Endothelial cell of umbilical vein (primary cell): ENCODE results near the gene MAP7D2. TPM values are rescaled to one million over a fixed set of nuclear protein-coding genes. Genes with fewer than 3 reads are reported as not detected.

ENCODE experiments used
- BruUV-seq: library from RNA; stranded (reverse); fragments of 400-500 nt; replicated peaks from 2 replicates; lab custom pipeline; 2021; lab: Mats Ljungman, UMichigan
- CTCF ChIA-PET: fragments of 300-600, 350-600 bp; sonication (Branson Sonifier 250); formaldehyde crosslinking; loops from one replicate; lab custom pipeline; 2021; ENCODE audit warnings: antibody characterized with exemption, inconsistent platforms; lab: Charles Lee
- POLR2A ChIA-PET: fragments of 300-600, 350-600 bp; sonication (Branson Sonifier 250); formaldehyde crosslinking; loops from one replicate; lab custom pipeline; 2021; ENCODE audit warnings: antibody characterized with exemption, inconsistent platforms; lab: Charles Lee
- DNase-seq: peaks from one replicate; pipeline ENCODE4 v3.0.0-alpha.2; 2011; ENCODE audit warnings: low read depth, low spot score
- FAIRE-seq: peaks from 2 replicates; lab custom pipeline; 2011; peaks lifted over from hg19 to GRCh38; lab: Jason Lieb, UNC
- H2AFZ ChIP-seq: 2 replicates; pipeline ENCODE4 v1.6.0; 2012; ENCODE audit warnings: low read depth, low read length, control low read depth, inconsistent platforms
- H3K27ac ChIP-seq: 2 replicates; pipeline ENCODE4 v1.5.1; 2011; ENCODE audit warnings: low read depth, mild to moderate bottlenecking, control low read depth, low read length, moderate library complexity; ENCODE audit not compliant: insufficient read depth
- H3K27me3 ChIP-seq, 2 experiments: 2 replicates each; pipeline versions ENCODE4 v1.6.0 to v1.6.1; 2011; ENCODE audit warnings: low read length in 2 of 2, mixed read lengths in 1 of 2; ENCODE audit not compliant: control insufficient read depth in 2 of 2, insufficient read depth in 2 of 2
- H3K36me3 ChIP-seq, 2 experiments: 2 replicates in 1 of 2; 3 replicates in 1 of 2; pipeline ENCODE4 v1.5.1; 2011; ENCODE audit warnings: low read length in 2 of 2, mild to moderate bottlenecking in 1 of 2, moderate library complexity in 1 of 2; ENCODE audit not compliant: control insufficient read depth in 2 of 2, insufficient read depth in 2 of 2; ENCODE audit errors: extremely low read depth in 1 of 2
- H3K4me1 ChIP-seq: 3 replicates; pipeline ENCODE4 v1.5.1; 2011; ENCODE audit warnings: mild to moderate bottlenecking, low read length; ENCODE audit not compliant: control insufficient read depth, insufficient read depth; ENCODE audit errors: extremely low read depth
- H3K4me2 ChIP-seq: 2 replicates; pipeline ENCODE4 v1.6.1; 2011; ENCODE audit warnings: low read length, control low read depth, mixed read lengths; ENCODE audit not compliant: insufficient read depth
- H3K4me3 ChIP-seq, 3 experiments: fragments of 200-600 bp in 1 of 3; sonication (generic), shearing (Covaris generic) in 1 of 3; replicated peaks in 1 of 3; 2 replicates each; pipeline ENCODE4 v1.5.1; 2011 to 2016; ENCODE audit warnings: control low read depth in 3 of 3, low read length in 3 of 3, mild to moderate bottlenecking in 2 of 3, inconsistent platforms in 1 of 3, low read depth in 1 of 3, moderate library complexity in 1 of 3; ENCODE audit not compliant: insufficient read depth in 1 of 3
- H3K79me2 ChIP-seq: 2 replicates; pipeline ENCODE4 v1.6.0; 2012; ENCODE audit warnings: low read length, inconsistent platforms; ENCODE audit not compliant: control insufficient read depth, insufficient read depth
- H3K9ac ChIP-seq: replicated peaks from 2 replicates; pipeline ENCODE3; 2011; ENCODE audit warnings: low read length, control low read depth; ENCODE audit not compliant: insufficient read depth; ENCODE audit errors: extremely low read depth
- H3K9me1 ChIP-seq: replicated peaks from 3 replicates; pipeline ENCODE4 v1.6.0; 2011; ENCODE audit warnings: mild to moderate bottlenecking, low read length; ENCODE audit not compliant: control insufficient read depth, insufficient read depth; ENCODE audit errors: extremely low read depth
- H3K9me3 ChIP-seq: replicated peaks from 2 replicates; pipeline ENCODE4 v1.5.1; 2012; ENCODE audit warnings: low read length, inconsistent platforms; ENCODE audit not compliant: control insufficient read depth, insufficient read depth
- H4K20me1 ChIP-seq: replicated peaks from 2 replicates; pipeline ENCODE3; 2011; ENCODE audit warnings: mild to moderate bottlenecking, low read length; ENCODE audit not compliant: control insufficient read depth, insufficient read depth; ENCODE audit errors: extremely low read depth
- CTCF ChIP-seq, 2 donors: IDR thresholded peaks; 1 replicate in 1 of 2; 2 replicates in 1 of 2; pipeline ENCODE4 v1.5.1; 2011; ENCODE audit warnings: low read length in 2 of 2, mild to moderate bottlenecking in 2 of 2, moderate library complexity in 2 of 2, control low read depth in 1 of 2, inconsistent platforms in 1 of 2, low read depth in 1 of 2; ENCODE audit not compliant: insufficient read depth in 1 of 2; ENCODE audit errors: extremely low read depth in 1 of 2
- EZH2 ChIP-seq: IDR thresholded peaks from 2 replicates; pipeline ENCODE4 v1.6.1; 2012; ENCODE audit warnings: borderline replicate concordance, low read depth, mild to moderate bottlenecking, moderate library complexity, low read length, inconsistent platforms; ENCODE audit not compliant: severe bottlenecking
- FOS ChIP-seq: IDR thresholded peaks from 2 replicates; pipeline ENCODE4 v1.6.1; 2011; ENCODE audit warnings: mild to moderate bottlenecking, low read length, moderate library complexity, borderline replicate concordance; ENCODE audit not compliant: insufficient read depth
- GATA2 ChIP-seq: IDR thresholded peaks from 2 replicates; pipeline ENCODE4 v1.7.0; 2011; ENCODE audit warnings: low read depth, mild to moderate bottlenecking, moderate library complexity, mixed read lengths, low read length; ENCODE audit not compliant: insufficient read length, insufficient read depth
- JUN ChIP-seq: IDR thresholded peaks from 2 replicates; pipeline ENCODE4 v1.6.1; 2011; ENCODE audit warnings: borderline replicate concordance, low read depth; ENCODE audit not compliant: insufficient read length, insufficient read depth
- MAX ChIP-seq: IDR thresholded peaks from 2 replicates; pipeline ENCODE4 v1.6.1; 2011; ENCODE audit not compliant: insufficient read depth, insufficient read length
- MYC ChIP-seq: IDR thresholded peaks from one replicate; pipeline ENCODE4 v1.6.1; 2011; ENCODE audit warnings: mild to moderate bottlenecking, low read depth, low read length
- POLR2A ChIP-seq: IDR thresholded peaks from 2 replicates; pipeline ENCODE4 v1.6.1; 2012; ENCODE audit warnings: low read depth, mild to moderate bottlenecking, control low read depth, low read length
- POLR2AphosphoS5 ChIP-seq: IDR thresholded peaks from 2 replicates; pipeline ENCODE4 v1.6.1; 2012; ENCODE audit warnings: low read depth, mild to moderate bottlenecking, control low read depth, low read length, moderate library complexity; ENCODE audit not compliant: insufficient read depth
- dilution Hi-C: fragments of 300-500 bp; cut with MboI; formaldehyde crosslinking; loops from one replicate; pipeline ENCODE4 v1.15.0; 2019; ENCODE audit warnings: low sequenced_read_pairs; ENCODE audit not compliant: extremely low pct_ligation_motif_present
- intact Hi-C: fragments of 100-400 bp; cut with micrococcal nuclease; formaldehyde crosslinking; loops from one replicate; pipeline ENCODE4 v1.10.0; 2022
- polyA plus RNA-seq, 4 experiments: library from polyadenylated mRNA; depleted of rRNA in 3 of 4; stranded (reverse) in 3 of 4; unstranded in 1 of 4; fragments of >200 nt; gene quantifications; 2 replicates each; pipeline versions ENCODE4 v1.2.1 to v1.2.3, GENCODE V29; 2011 to 2012; ENCODE audit warnings: missing spikeins in 1 of 4
- total RNA-seq: library from RNA; stranded (reverse); gene quantifications from 2 replicates; pipeline ENCODE4 v1.2.3, GENCODE V29; 2021

MAP7D2 gene
- total and polyA plus RNA-seq, 2 donors (not counting 3 experiments of a cell fraction or from before 2014, with no cell fraction given) = 0.08 to 0.15 TPM

- H3K4me2 ChIP-seq = no peak overlapping the region
- no peak overlapping the region for H3K9ac ChIP-seq
- CTCF ChIA-PET = no interaction called here
- DNase-seq (no peak), FAIRE-seq (no peak)
- H3K9me3 ChIP-seq = no peaks in the 10 kb centered on the region
- intact Hi-C loops = no loop called here
- H3K27ac ChIP-seq = no peak overlapping the region
- no peaks in the 10 kb centered on the region for H3K9me1 ChIP-seq
- no peaks in the 10 kb centered on the region for H4K20me1 ChIP-seq
- dilution Hi-C loops = no loop called here
- H3K4me1 ChIP-seq = peaks cover 8% of the 10 kb centered on the region
- H3K36me3 ChIP-seq = peaks cover 0 to 3% of the 10 kb centered on the region in 2 experiments
- POLR2A ChIA-PET = no interaction called here
- no peak overlapping the region for H3K4me3 ChIP-seq
- TF ChIP-seq GATA2 (no peak), EZH2 (no peak), CTCF (IDR thresholded peaks at IDR 0.05; ENCODE audit: extremely low read depth in 1 of 2, insufficient read depth in 1 of 2, low read depth in 1 of 2, low read length in 2 of 2) (no peak), FOS (no peak), POLR2AphosphoS5 (no peak), MAX (no peak), JUN (no peak), POLR2A (no peak), MYC (no peak)
- H2AFZ ChIP-seq = no peak overlapping the region
- no peaks in the 10 kb centered on the region for H3K27me3 ChIP-seq
- no TSS peak for BruUV-seq
- no peaks in the 10 kb centered on the region for H3K79me2 ChIP-seq
Observed at GRCh38 chrX:20147561-20147960, 30.9 kb upstream of the MAP7D2 start.
